H1 (cell line): Measurements from ENCODE around the gene CCDC88C. TPM values are rescaled to one million over a fixed set of nuclear protein-coding genes. Genes with fewer than 3 reads are reported as not detected.

Experiments used
- BCL11A ChIP-seq, 2 experiments: IDR thresholded peaks; one replicate each; pipeline ENCODE4 v1.6.1; 2011; ENCODE audit warnings: low read depth in 2 of 2, low read length in 2 of 2, mild to moderate bottlenecking in 2 of 2
- CBX8 ChIP-seq: fragments of 300-800, 300-1000 bp; sonication (generic); IDR thresholded peaks from 2 replicates; pipeline ENCODE4 v1.7.1; 2016; ENCODE audit warnings: low read depth, low read length, borderline replicate concordance
- CHD1 ChIP-seq: IDR thresholded peaks from 2 replicates; pipeline ENCODE4 v1.6.1; 2012; ENCODE audit warnings: low read depth, low read length, improper control_type of control experiment
- CTBP2 ChIP-seq: IDR thresholded peaks from 2 replicates; pipeline ENCODE4 v1.7.0; 2011; ENCODE audit warnings: borderline replicate concordance, mild to moderate bottlenecking, moderate library complexity, mixed read lengths, low read length; ENCODE audit not compliant: insufficient read depth, insufficient read length
- KDM4A ChIP-seq: IDR thresholded peaks from one replicate; pipeline ENCODE4 v1.7.1; 2012; ENCODE audit warnings: low read depth, mild to moderate bottlenecking, moderate library complexity, low read length, inconsistent platforms; ENCODE audit not compliant: severe bottlenecking
- SP4 ChIP-seq: IDR thresholded peaks from 2 replicates; pipeline ENCODE4 v1.6.1; 2012; ENCODE audit warnings: low read length, inconsistent platforms
- SUZ12 ChIP-seq: fragments of 200-600 bp; sonication (generic); IDR thresholded peaks from 2 replicates; pipeline ENCODE4 v1.6.1; 2012; ENCODE audit warnings: mild to moderate bottlenecking, inconsistent platforms, low read length, moderate library complexity, mixed read lengths
- polyA plus RNA-seq, 7 experiments: library from polyadenylated mRNA; depleted of rRNA in 3 of 7; stranded (reverse) in 5 of 7; unstranded in 2 of 7; fragments of >200 nt in 5 of 7; fragments of 200-250 nt in 2 of 7; gene quantifications; 1 replicate in 5 of 7; 2 replicates in 1 of 7; 4 replicates in 1 of 7; pipeline versions ENCODE4 v1.2.1 to v1.2.3, GENCODE V29; 2011 to 2013; ENCODE audit warnings: missing spikeins in 2 of 7, mixed read lengths in 2 of 7
- total RNA-seq: library from RNA; stranded (reverse); fragmentation: NEBNext Ultra II Directional; extraction: Animal tissue kit (Norgen Biotek cat#: 25700); gene quantifications from 2 replicates; pipeline ENCODE4 v1.2.1, GENCODE V29; 2021

CCDC88C gene
- total and polyA plus RNA-seq, 2 of the 8 experiments (the other 6 are each of a cell fraction or from before 2014, with no cell fraction given): 10.3 to 57.7 TPM

GRCh38 chr14:91336093-91336450, 81.5 kb downstream of the CCDC88C start (continued):
- no peak for TF ChIP-seq BCL11A (IDR thresholded peaks at IDR 0.05; ENCODE audit: low read depth in 2 of 2, low read length in 2 of 2)
- TF ChIP-seq SUZ12: no peak
- TF ChIP-seq KDM4A: no peak
- TF ChIP-seq SP4: no peak
- TF ChIP-seq CBX8: no peak
- TF ChIP-seq CHD1: no peak
- TF ChIP-seq CTBP2: no peak
